ENCODE results near the gene MEIOB. TPM values are rescaled to one million over a fixed set of nuclear protein-coding genes. Genes with fewer than 3 reads are reported as not detected.

MEIOB gene
- total and polyA plus RNA-seq, 8 donors: 0.13 TPM; not detected in 7

DNA sequence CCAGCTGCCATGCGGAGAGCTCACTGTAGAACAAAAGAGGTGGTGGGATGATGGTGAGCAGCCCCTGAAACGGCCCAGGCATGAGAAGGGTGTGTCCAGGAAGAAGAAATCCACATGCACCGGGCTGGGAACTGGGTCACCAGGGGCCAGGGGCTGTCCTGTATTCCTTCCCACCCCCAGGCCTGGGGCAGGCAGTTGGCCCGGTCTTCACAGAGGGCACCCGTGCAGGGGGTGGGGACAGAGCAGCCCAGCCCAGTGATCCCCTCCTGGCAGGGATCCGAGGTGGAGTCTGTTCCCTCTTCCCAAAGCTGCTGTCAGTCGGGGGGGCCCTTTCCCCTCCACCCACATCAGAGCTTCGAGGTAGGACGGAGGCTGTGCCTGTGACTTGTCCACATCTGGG, 37.0 kb upstream of the MEIOB start:
- 53 to 63% (median 62%) methylated on average over 2 to 9 of the region's 9 CpGs for WGBS, 5 donors
- no peak for DNase-seq
- no peak overlapping the region for H3K27ac ChIP-seq
- H3K4me1 ChIP-seq: peaks cover 5 to 19% (median 13%) of the 10 kb centered on the region in 4 donors
- peaks cover 0 to 79% (median 12%) of the 10 kb centered on the region in 3 donors for H3K27me3 ChIP-seq
- intact Hi-C loops (cut with DNase I; ENCODE audit: low total_unique reads): no loop called here
- no peaks in the 10 kb centered on the region for H3K9me3 ChIP-seq
- TF ChIP-seq, protein P1, sequence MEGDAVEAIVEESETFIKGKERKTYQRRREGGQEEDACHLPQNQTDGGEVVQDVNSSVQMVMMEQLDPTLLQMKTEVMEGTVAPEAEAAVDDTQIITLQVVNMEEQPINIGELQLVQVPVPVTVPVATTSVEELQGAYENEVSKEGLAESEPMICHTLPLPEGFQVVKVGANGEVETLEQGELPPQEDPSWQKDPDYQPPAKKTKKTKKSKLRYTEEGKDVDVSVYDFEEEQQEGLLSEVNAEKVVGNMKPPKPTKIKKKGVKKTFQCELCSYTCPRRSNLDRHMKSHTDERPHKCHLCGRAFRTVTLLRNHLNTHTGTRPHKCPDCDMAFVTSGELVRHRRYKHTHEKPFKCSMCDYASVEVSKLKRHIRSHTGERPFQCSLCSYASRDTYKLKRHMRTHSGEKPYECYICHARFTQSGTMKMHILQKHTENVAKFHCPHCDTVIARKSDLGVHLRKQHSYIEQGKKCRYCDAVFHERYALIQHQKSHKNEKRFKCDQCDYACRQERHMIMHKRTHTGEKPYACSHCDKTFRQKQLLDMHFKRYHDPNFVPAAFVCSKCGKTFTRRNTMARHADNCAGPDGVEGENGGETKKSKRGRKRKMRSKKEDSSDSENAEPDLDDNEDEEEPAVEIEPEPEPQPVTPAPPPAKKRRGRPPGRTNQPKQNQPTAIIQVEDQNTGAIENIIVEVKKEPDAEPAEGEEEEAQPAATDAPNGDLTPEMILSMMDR (IDR thresholded peaks at IDR 0.05): no peak
- no peak for TF ChIP-seq POLR2AphosphoS5 (IDR thresholded peaks at IDR 0.05)
- TF ChIP-seq EP300 (IDR thresholded peaks at IDR 0.05): no peak
- TF ChIP-seq POLR2A (IDR thresholded peaks at IDR 0.05): no peak
- H3K36me3 ChIP-seq: no peaks in the 10 kb centered on the region
- no peak overlapping the region for H3K4me3 ChIP-seq

DNA sequence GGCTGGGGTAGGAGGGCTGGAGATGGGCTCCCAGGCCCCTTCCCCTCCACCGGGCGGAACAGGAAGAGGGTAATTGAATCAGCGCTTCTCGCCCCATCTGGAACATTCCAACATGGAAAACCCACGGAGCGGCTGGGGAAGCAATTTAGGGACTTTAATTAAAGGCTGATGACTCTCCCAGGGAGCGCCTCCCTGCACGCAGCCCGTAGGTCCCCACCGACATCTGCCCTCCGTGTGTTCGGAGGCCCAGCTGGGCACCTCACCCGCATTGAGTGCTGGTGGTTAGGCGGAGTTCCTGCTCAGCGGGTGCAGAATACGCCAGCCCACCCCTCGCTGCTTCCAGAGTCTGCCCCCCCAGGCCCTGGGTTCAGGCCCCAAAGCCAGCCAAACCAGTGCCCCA, 36.2 kb upstream of the MEIOB start:
- H3K9me3 ChIP-seq: no peaks in the 10 kb centered on the region
- H3K4me3 ChIP-seq: no peak overlapping the region
- no peaks in the 10 kb centered on the region for H3K36me3 ChIP-seq
- no peak overlapping the region for H3K27ac ChIP-seq
- intact Hi-C loops (cut with DNase I; ENCODE audit: low total_unique reads): no loop called here
- peaks cover 0 to 12% (median 5%) of the 10 kb centered on the region in 4 donors for H3K4me1 ChIP-seq
- DNase-seq: no peak
- 65 to 87% (median 81%) methylated on average over 12 to 17 of the region's 17 CpGs for WGBS, 5 donors
- TF ChIP-seq, protein P1 (IDR thresholded peaks at IDR 0.05): no peak
- no peak for TF ChIP-seq POLR2A (IDR thresholded peaks at IDR 0.05)
- no peak for TF ChIP-seq EP300 (IDR thresholded peaks at IDR 0.05)
- no peak for TF ChIP-seq POLR2AphosphoS5 (IDR thresholded peaks at IDR 0.05)
- H3K27me3 ChIP-seq: peaks cover 0 to 79% (median 12%) of the 10 kb centered on the region in 3 donors

DNA sequence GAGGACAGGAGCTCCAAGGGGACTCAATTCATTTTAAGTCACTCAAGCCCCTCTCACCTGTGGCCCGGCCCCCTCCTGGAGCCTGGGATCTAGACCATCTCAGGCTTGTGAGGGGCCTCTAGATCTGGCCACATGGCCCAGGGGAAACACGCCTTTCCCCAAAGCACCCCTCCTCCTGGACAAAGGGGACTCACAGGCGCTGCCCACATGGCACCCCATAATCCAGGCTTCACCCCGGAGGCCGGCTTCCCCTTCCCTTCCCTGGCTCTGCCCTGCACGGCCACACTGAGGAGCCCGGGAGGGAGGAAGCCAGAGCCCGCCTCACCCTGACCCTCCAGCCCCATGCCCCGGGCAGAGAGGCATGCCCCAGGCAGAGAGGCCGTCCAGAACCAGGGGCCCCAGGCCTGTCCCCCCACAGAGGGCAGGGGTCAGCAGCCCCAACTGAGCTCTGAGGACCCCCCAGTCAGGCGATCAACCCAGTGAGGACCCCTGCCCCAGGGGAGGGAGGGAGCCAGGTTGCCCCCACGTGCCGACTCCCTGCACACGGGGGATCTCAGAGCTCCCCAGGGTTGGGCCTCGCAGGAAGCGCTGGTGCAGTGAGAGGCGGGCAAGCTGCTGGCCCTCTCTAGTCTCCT, 35.4 kb upstream of the MEIOB start:
- no peak overlapping the region for H3K27ac ChIP-seq
- intact Hi-C loops (cut with DNase I; ENCODE audit: low total_unique reads): no loop called here
- H3K4me1 ChIP-seq: peaks cover 0 to 4% (median 2%) of the 10 kb centered on the region in 4 donors
- peaks cover 0 to 84% (median 12%) of the 10 kb centered on the region in 3 donors for H3K27me3 ChIP-seq
- no peaks in the 10 kb centered on the region for H3K9me3 ChIP-seq
- 69 to 83% (median 80%) methylated on average over 13 to 17 of the region's 17 CpGs for WGBS, 5 donors
- no peak overlapping the region for H3K4me3 ChIP-seq
- no peak for DNase-seq
- TF ChIP-seq POLR2A (IDR thresholded peaks at IDR 0.05): no peak
- no peaks in the 10 kb centered on the region for H3K36me3 ChIP-seq

DNA sequence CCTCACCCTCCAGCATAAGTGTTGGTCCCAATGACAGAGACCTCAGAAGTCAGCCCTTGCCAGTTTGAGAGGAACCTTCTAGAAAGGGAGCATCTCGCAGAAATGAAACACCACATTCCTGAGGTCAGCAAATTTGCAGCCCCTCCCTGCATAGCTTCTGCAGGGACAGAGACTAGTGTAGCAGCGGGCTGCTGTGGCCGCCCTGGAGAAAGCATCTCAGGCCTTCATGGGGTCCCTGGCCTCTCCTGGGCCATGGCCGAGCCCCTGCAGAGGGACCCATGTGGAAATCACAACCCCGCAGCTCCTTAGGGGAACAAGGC, 34.8 kb upstream of the MEIOB start:
- WGBS, 5 donors: 71 to 88% (median 86%) methylated on average over 5 of the region's 5 CpGs
- Histone ChIP-seq H3K9me3 (no peaks in the 10 kb centered on the region), H3K27me3 (peaks cover 0 to 79% (median 12%) of the 10 kb centered on the region in 3 donors), H3K27ac (no peak overlapping the region), H3K36me3 (no peaks in the 10 kb centered on the region), H3K4me3 (no peak overlapping the region), H3K4me1 (peaks cover 0 to 4% (median 0%) of the 10 kb centered on the region in 4 donors)
- intact Hi-C loops (cut with DNase I; ENCODE audit: low total_unique reads): no loop called here
- no peak for DNase-seq
- TF ChIP-seq POLR2A (IDR thresholded peaks at IDR 0.05) (no peak), POLR2AphosphoS5 (IDR thresholded peaks at IDR 0.05) (no peak), EP300 (IDR thresholded peaks at IDR 0.05) (no peak)
- TF ChIP-seq, protein P1 (IDR thresholded peaks at IDR 0.05): no peak

Measured in stomach (tissue), 9 donors.